Liver (tissue), 9 donors: ENCODE results near the gene NBEAL2. TPM values are rescaled to one million over a fixed set of nuclear protein-coding genes. Genes with fewer than 3 reads are reported as not detected.

ENCODE experiments used
- DNase-seq: peaks from one replicate; pipeline ENCODE4 v3.0.0-alpha.2; 2017; ENCODE audit warnings: low spot score
- H3K27ac ChIP-seq, 2 donors: one replicate each; pipeline ENCODE4 v1.7.0; 2013; ENCODE audit warnings: inconsistent platforms in 2 of 2, low read length in 2 of 2, control low read depth in 1 of 2, low read depth in 1 of 2, mild to moderate bottlenecking in 1 of 2
- H3K27me3 ChIP-seq, 4 donors: one replicate each; pipeline versions ENCODE4 v1.6.1 to v1.7.0; 2013; ENCODE audit warnings: low read length in 3 of 4, inconsistent platforms in 1 of 4, mild to moderate bottlenecking in 1 of 4, moderate library complexity in 1 of 4; ENCODE audit not compliant: control insufficient read depth in 4 of 4, insufficient read depth in 4 of 4
- H3K36me3 ChIP-seq, 4 donors: one replicate each; pipeline versions ENCODE4 v1.6.1 to v1.7.0; 2013; ENCODE audit warnings: low read length in 3 of 4, mild to moderate bottlenecking in 3 of 4, low read depth in 1 of 4, moderate library complexity in 1 of 4; ENCODE audit not compliant: control insufficient read depth in 4 of 4, insufficient read depth in 3 of 4
- H3K4me1 ChIP-seq, 4 donors: one replicate each; pipeline versions ENCODE4 v1.6.1 to v1.7.0; 2013; ENCODE audit warnings: low read length in 3 of 4, mild to moderate bottlenecking in 3 of 4, moderate library complexity in 1 of 4; ENCODE audit not compliant: control insufficient read depth in 4 of 4, insufficient read depth in 4 of 4
- H3K4me3 ChIP-seq, 3 donors: one replicate each; pipeline versions ENCODE4 v1.6.1 to v1.7.0; 2013; ENCODE audit warnings: low read length in 3 of 3, control low read depth in 1 of 3, low read depth in 1 of 3, mild to moderate bottlenecking in 1 of 3
- H3K9ac ChIP-seq, 2 donors: one replicate each; pipeline ENCODE4 v1.7.0; 2013; ENCODE audit warnings: low read length in 2 of 2, mild to moderate bottlenecking in 2 of 2, moderate library complexity in 2 of 2, control low read depth in 1 of 2, low read depth in 1 of 2
- H3K9me3 ChIP-seq, 4 donors: one replicate each; pipeline versions ENCODE4 v1.6.1 to v1.7.0; 2013; ENCODE audit warnings: low read length in 3 of 4; ENCODE audit not compliant: control insufficient read depth in 4 of 4
- EGR1 ChIP-seq, 2 donors: IDR thresholded peaks; 2 replicates each; pipeline ENCODE4 v1.6.1; 2016 to 2018; ENCODE audit warnings: antibody characterized with exemption in 2 of 2, low read depth in 2 of 2
- FOXA1 ChIP-seq: IDR thresholded peaks from 2 replicates; pipeline ENCODE4 v1.6.1; 2016; ENCODE audit warnings: antibody characterized with exemption
- FOXA2 ChIP-seq: IDR thresholded peaks from 2 replicates; pipeline ENCODE4 v1.6.1; 2016; ENCODE audit warnings: antibody characterized with exemption
- GABPA ChIP-seq, 2 donors: IDR thresholded peaks in 1 of 2; conservative IDR thresholded peaks in 1 of 2; 2 replicates each; pipeline ENCODE4 v1.6.1; 2016; ENCODE audit warnings: antibody characterized with exemption in 2 of 2, mild to moderate bottlenecking in 1 of 2, moderate library complexity in 1 of 2
- HNF4A ChIP-seq, 2 donors: conservative IDR thresholded peaks; 2 replicates each; pipeline ENCODE4 v1.6.1; 2016; ENCODE audit warnings: antibody characterized with exemption in 2 of 2, mild to moderate bottlenecking in 2 of 2
- HNF4G ChIP-seq: IDR thresholded peaks from 2 replicates; pipeline ENCODE4 v1.6.1; 2016; ENCODE audit warnings: antibody characterized with exemption
- JUND ChIP-seq, 2 donors: IDR thresholded peaks; 2 replicates each; pipeline ENCODE4 v1.6.1; 2016; ENCODE audit warnings: antibody characterized with exemption in 2 of 2
- NR2F2 ChIP-seq: IDR thresholded peaks from 2 replicates; pipeline ENCODE4 v1.6.1; 2016; ENCODE audit warnings: antibody characterized with exemption
- RAD21 ChIP-seq, 2 donors: IDR thresholded peaks; 2 replicates each; pipeline ENCODE4 v1.6.1; 2016; ENCODE audit warnings: antibody characterized with exemption in 2 of 2, mild to moderate bottlenecking in 2 of 2
- RXRA ChIP-seq, 2 donors: IDR thresholded peaks; 2 replicates each; pipeline ENCODE4 v1.6.1; 2017 to 2018; ENCODE audit warnings: antibody characterized with exemption in 2 of 2, mild to moderate bottlenecking in 1 of 2
- SP1 ChIP-seq: IDR thresholded peaks from 2 replicates; pipeline ENCODE4 v1.6.1; 2018; ENCODE audit warnings: antibody characterized with exemption, mild to moderate bottlenecking
- TAF1 ChIP-seq: conservative IDR thresholded peaks from 2 replicates; pipeline ENCODE4 v1.6.1; 2016; ENCODE audit warnings: antibody characterized with exemption, mild to moderate bottlenecking
- YY1 ChIP-seq: IDR thresholded peaks from 2 replicates; pipeline ENCODE4 v1.6.1; 2016; ENCODE audit warnings: antibody characterized with exemption, mild to moderate bottlenecking
- WGBS: extraction: QIAGEN DNeasy Blood & Tissue Kit; methylation state at CpG from one replicate; pipeline ENCODE4 v1.1.7; 2013; 5-methylcytosine and 5-hydroxymethylcytosine counted together
- polyA plus RNA-seq, 2 donors: library from polyadenylated mRNA; stranded (reverse) in 1 of 2; unstranded in 1 of 2; fragments of 200-250 nt in 1 of 2; fragments of >200 nt in 1 of 2; fragmentation: Nextera tagmentation in 1 of 2; extraction: Ambion mirVana in 1 of 2; gene quantifications; one replicate each; pipeline versions ENCODE4 v1.2.1 to v1.2.3, GENCODE V29; 2013 to 2015
- total RNA-seq, 2 donors: library from RNA; depleted of rRNA; stranded (reverse); fragments of >200 nt; gene quantifications; one replicate each; pipeline ENCODE4 v1.2.3, GENCODE V29; 2014
- TF ChIP-seq, protein P1 (sequence below): IDR thresholded peaks from 2 replicates; pipeline ENCODE4 v1.6.1; 2016; ENCODE audit warnings: antibody characterized with exemption
- TF ChIP-seq, protein P2 (sequence below): IDR thresholded peaks from 2 replicates; pipeline ENCODE4 v1.6.1; 2016; ENCODE audit warnings: antibody characterized with exemption
- TF ChIP-seq, protein P3 (sequence below): IDR thresholded peaks from 2 replicates; pipeline ENCODE4 v1.6.1; 2016; ENCODE audit warnings: antibody characterized with exemption
- TF ChIP-seq, protein P4 (sequence below): IDR thresholded peaks from 2 replicates; pipeline ENCODE4 v1.6.1; 2016; ENCODE audit warnings: antibody characterized with exemption, mild to moderate bottlenecking
- TF ChIP-seq, protein P5 (sequence below): fragments of 150-350 bp; IDR thresholded peaks from 2 replicates; pipeline ENCODE4 v1.5.1; 2017; ENCODE audit warnings: improper control_type of control experiment, low read depth, low read length; ENCODE audit not compliant: missing input control
- donor health status: healthy.
- donor health status: healthy.
- donor health status: healthy.
- donor health status: healthy.
- donor health status: healthy.

NBEAL2 gene
- total and polyA plus RNA-seq, 4 donors: 2.0 to 20.7 (median 7.6) TPM

DNA sequence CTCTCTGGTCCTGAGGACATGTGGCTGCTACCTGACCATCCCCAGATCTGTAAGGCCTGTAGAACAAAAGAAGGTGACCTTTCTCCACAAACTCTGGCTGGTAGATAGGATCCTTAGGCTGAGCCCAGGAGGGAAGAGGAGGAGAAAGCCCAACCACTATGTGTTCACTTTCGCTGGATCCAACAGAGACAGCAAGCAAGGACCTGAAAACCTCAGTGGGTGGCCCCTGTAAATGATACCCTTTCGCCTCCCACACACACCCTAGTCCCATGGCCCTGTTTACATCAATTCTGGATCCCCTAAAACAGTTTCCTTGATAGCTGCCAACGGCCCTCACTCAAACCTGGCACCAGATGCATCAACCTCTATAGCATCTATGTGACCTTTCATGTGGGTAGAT, 25.3 kb upstream of the NBEAL2 start:
- no peak overlapping the region for H3K27ac ChIP-seq
- no peak overlapping the region for H3K9ac ChIP-seq
- H3K27me3 ChIP-seq: no peaks in the 10 kb centered on the region
- peaks cover 11 to 44% (median 19%) of the 10 kb centered on the region in 4 donors for H3K4me1 ChIP-seq
- TF ChIP-seq RXRA (IDR thresholded peaks at IDR 0.05) (no peak), GABPA (IDR thresholded peaks at IDR 0.05 in 1 of 2, conservative IDR thresholded peaks at IDR 0.05 in 1 of 2) (no peak), FOXA2 (no peak), YY1 (no peak), JUND (IDR thresholded peaks at IDR 0.05) (no peak), NR2F2 (no peak), TAF1 (no peak), HNF4G (no peak), FOXA1 (no peak), HNF4A (conservative IDR thresholded peaks at IDR 0.05) (no peak), EGR1 (IDR thresholded peaks at IDR 0.05; ENCODE audit: low read depth in 2 of 2) (no peak), SP1 (no peak), RAD21 (IDR thresholded peaks at IDR 0.05) (no peak)
- TF ChIP-seq, protein P1, sequence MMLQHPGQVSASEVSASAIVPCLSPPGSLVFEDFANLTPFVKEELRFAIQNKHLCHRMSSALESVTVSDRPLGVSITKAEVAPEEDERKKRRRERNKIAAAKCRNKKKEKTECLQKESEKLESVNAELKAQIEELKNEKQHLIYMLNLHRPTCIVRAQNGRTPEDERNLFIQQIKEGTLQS: no peak
- TF ChIP-seq, protein P2, sequence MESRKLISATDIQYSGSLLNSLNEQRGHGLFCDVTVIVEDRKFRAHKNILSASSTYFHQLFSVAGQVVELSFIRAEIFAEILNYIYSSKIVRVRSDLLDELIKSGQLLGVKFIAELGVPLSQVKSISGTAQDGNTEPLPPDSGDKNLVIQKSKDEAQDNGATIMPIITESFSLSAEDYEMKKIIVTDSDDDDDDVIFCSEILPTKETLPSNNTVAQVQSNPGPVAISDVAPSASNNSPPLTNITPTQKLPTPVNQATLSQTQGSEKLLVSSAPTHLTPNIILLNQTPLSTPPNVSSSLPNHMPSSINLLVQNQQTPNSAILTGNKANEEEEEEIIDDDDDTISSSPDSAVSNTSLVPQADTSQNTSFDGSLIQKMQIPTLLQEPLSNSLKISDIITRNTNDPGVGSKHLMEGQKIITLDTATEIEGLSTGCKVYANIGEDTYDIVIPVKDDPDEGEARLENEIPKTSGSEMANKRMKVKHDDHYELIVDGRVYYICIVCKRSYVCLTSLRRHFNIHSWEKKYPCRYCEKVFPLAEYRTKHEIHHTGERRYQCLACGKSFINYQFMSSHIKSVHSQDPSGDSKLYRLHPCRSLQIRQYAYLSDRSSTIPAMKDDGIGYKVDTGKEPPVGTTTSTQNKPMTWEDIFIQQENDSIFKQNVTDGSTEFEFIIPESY: no peak
- TF ChIP-seq, protein P3, sequence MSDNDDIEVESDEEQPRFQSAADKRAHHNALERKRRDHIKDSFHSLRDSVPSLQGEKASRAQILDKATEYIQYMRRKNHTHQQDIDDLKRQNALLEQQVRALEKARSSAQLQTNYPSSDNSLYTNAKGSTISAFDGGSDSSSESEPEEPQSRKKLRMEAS: no peak
- TF ChIP-seq, protein P4, sequence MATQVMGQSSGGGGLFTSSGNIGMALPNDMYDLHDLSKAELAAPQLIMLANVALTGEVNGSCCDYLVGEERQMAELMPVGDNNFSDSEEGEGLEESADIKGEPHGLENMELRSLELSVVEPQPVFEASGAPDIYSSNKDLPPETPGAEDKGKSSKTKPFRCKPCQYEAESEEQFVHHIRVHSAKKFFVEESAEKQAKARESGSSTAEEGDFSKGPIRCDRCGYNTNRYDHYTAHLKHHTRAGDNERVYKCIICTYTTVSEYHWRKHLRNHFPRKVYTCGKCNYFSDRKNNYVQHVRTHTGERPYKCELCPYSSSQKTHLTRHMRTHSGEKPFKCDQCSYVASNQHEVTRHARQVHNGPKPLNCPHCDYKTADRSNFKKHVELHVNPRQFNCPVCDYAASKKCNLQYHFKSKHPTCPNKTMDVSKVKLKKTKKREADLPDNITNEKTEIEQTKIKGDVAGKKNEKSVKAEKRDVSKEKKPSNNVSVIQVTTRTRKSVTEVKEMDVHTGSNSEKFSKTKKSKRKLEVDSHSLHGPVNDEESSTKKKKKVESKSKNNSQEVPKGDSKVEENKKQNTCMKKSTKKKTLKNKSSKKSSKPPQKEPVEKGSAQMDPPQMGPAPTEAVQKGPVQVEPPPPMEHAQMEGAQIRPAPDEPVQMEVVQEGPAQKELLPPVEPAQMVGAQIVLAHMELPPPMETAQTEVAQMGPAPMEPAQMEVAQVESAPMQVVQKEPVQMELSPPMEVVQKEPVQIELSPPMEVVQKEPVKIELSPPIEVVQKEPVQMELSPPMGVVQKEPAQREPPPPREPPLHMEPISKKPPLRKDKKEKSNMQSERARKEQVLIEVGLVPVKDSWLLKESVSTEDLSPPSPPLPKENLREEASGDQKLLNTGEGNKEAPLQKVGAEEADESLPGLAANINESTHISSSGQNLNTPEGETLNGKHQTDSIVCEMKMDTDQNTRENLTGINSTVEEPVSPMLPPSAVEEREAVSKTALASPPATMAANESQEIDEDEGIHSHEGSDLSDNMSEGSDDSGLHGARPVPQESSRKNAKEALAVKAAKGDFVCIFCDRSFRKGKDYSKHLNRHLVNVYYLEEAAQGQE: no peak
- H3K4me3 ChIP-seq: no peak overlapping the region
- no peaks in the 10 kb centered on the region for H3K9me3 ChIP-seq
- WGBS: 86% methylated on average over 3 of the region's 3 CpGs
- no peak for DNase-seq
- H3K36me3 ChIP-seq: no peaks in the 10 kb centered on the region

DNA sequence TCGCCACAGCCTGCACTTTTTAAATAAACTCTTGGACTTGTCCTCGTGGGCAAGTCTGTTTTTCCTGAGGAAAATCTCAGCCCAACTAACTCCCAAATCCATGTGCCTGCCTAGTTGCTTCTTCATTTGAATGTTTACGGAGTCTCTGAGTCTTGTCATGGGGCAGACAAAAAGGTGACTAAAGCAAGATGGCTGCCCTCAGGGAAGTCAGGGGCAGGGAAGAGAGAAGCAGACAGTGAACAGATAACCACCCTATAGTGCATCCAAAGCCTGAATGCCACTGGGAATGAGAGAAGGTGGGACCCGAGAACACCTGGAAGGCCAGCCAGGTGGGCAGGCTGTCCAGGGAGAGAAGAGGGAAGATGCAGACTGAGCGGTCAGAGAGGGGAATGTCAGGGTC, 24.3 kb upstream of the NBEAL2 start:
- Histone ChIP-seq H3K36me3 (no peaks in the 10 kb centered on the region), H3K27me3 (no peaks in the 10 kb centered on the region), H3K4me1 (peaks cover 12 to 39% (median 20%) of the 10 kb centered on the region in 4 donors), H3K27ac (no peak overlapping the region), H3K9ac (no peak overlapping the region), H3K4me3 (no peak overlapping the region), H3K9me3 (no peaks in the 10 kb centered on the region)
- DNase-seq: no peak
- 92% methylated on average over 5 of the region's 5 CpGs for WGBS
- TF ChIP-seq HNF4G (no peak), YY1 (no peak), JUND (IDR thresholded peaks at IDR 0.05) (no peak), EGR1 (IDR thresholded peaks at IDR 0.05; ENCODE audit: low read depth in 2 of 2) (no peak), GABPA (IDR thresholded peaks at IDR 0.05 in 1 of 2, conservative IDR thresholded peaks at IDR 0.05 in 1 of 2) (no peak), SP1 (no peak)
- TF ChIP-seq, protein P3: no peak
- TF ChIP-seq, protein P5, sequence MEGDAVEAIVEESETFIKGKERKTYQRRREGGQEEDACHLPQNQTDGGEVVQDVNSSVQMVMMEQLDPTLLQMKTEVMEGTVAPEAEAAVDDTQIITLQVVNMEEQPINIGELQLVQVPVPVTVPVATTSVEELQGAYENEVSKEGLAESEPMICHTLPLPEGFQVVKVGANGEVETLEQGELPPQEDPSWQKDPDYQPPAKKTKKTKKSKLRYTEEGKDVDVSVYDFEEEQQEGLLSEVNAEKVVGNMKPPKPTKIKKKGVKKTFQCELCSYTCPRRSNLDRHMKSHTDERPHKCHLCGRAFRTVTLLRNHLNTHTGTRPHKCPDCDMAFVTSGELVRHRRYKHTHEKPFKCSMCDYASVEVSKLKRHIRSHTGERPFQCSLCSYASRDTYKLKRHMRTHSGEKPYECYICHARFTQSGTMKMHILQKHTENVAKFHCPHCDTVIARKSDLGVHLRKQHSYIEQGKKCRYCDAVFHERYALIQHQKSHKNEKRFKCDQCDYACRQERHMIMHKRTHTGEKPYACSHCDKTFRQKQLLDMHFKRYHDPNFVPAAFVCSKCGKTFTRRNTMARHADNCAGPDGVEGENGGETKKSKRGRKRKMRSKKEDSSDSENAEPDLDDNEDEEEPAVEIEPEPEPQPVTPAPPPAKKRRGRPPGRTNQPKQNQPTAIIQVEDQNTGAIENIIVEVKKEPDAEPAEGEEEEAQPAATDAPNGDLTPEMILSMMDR: no peak
- TF ChIP-seq, protein P2: no peak
- TF ChIP-seq, protein P4: no peak
